Measurements from ENCODE around the gene GNMT. TPM values are rescaled to one million over a fixed set of nuclear protein-coding genes. Genes with fewer than 3 reads are reported as not detected.

Gene GNMT
- total and polyA plus RNA-seq, 2 of the 8 experiments (the other 6 are each of a cell fraction or from before 2014, with no cell fraction given): 1.8 to 3.4 TPM

DNA sequence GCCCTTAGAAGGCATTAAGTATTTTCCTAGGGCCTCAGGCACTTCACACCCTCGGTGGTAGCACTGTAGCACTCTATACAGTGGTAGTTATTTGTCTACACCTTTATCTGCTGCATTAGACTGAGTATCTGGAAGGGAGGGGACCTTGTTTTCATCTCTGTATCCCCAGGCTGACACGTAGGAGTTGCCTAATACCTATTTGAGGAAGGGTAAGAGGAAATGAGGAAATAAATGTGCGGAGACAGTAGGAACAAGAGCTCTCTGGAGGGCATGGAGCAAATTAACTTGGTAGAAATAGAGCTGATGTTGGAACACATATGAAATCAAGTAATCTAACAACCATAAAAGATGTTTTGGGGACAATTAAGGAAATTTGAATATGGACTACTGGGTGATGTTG lies 27.3 kb upstream of the GNMT start (continued):
- TF ChIP-seq, protein P1, sequence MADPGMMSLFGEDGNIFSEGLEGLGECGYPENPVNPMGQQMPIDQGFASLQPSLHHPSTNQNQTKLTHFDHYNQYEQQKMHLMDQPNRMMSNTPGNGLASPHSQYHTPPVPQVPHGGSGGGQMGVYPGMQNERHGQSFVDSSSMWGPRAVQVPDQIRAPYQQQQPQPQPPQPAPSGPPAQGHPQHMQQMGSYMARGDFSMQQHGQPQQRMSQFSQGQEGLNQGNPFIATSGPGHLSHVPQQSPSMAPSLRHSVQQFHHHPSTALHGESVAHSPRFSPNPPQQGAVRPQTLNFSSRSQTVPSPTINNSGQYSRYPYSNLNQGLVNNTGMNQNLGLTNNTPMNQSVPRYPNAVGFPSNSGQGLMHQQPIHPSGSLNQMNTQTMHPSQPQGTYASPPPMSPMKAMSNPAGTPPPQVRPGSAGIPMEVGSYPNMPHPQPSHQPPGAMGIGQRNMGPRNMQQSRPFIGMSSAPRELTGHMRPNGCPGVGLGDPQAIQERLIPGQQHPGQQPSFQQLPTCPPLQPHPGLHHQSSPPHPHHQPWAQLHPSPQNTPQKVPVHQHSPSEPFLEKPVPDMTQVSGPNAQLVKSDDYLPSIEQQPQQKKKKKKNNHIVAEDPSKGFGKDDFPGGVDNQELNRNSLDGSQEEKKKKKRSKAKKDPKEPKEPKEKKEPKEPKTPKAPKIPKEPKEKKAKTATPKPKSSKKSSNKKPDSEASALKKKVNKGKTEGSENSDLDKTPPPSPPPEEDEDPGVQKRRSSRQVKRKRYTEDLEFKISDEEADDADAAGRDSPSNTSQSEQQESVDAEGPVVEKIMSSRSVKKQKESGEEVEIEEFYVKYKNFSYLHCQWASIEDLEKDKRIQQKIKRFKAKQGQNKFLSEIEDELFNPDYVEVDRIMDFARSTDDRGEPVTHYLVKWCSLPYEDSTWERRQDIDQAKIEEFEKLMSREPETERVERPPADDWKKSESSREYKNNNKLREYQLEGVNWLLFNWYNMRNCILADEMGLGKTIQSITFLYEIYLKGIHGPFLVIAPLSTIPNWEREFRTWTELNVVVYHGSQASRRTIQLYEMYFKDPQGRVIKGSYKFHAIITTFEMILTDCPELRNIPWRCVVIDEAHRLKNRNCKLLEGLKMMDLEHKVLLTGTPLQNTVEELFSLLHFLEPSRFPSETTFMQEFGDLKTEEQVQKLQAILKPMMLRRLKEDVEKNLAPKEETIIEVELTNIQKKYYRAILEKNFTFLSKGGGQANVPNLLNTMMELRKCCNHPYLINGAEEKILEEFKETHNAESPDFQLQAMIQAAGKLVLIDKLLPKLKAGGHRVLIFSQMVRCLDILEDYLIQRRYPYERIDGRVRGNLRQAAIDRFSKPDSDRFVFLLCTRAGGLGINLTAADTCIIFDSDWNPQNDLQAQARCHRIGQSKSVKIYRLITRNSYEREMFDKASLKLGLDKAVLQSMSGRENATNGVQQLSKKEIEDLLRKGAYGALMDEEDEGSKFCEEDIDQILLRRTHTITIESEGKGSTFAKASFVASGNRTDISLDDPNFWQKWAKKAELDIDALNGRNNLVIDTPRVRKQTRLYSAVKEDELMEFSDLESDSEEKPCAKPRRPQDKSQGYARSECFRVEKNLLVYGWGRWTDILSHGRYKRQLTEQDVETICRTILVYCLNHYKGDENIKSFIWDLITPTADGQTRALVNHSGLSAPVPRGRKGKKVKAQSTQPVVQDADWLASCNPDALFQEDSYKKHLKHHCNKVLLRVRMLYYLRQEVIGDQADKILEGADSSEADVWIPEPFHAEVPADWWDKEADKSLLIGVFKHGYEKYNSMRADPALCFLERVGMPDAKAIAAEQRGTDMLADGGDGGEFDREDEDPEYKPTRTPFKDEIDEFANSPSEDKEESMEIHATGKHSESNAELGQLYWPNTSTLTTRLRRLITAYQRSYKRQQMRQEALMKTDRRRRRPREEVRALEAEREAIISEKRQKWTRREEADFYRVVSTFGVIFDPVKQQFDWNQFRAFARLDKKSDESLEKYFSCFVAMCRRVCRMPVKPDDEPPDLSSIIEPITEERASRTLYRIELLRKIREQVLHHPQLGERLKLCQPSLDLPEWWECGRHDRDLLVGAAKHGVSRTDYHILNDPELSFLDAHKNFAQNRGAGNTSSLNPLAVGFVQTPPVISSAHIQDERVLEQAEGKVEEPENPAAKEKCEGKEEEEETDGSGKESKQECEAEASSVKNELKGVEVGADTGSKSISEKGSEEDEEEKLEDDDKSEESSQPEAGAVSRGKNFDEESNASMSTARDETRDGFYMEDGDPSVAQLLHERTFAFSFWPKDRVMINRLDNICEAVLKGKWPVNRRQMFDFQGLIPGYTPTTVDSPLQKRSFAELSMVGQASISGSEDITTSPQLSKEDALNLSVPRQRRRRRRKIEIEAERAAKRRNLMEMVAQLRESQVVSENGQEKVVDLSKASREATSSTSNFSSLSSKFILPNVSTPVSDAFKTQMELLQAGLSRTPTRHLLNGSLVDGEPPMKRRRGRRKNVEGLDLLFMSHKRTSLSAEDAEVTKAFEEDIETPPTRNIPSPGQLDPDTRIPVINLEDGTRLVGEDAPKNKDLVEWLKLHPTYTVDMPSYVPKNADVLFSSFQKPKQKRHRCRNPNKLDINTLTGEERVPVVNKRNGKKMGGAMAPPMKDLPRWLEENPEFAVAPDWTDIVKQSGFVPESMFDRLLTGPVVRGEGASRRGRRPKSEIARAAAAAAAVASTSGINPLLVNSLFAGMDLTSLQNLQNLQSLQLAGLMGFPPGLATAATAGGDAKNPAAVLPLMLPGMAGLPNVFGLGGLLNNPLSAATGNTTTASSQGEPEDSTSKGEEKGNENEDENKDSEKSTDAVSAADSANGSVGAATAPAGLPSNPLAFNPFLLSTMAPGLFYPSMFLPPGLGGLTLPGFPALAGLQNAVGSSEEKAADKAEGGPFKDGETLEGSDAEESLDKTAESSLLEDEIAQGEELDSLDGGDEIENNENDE (IDR thresholded peaks at IDR 0.05; ENCODE audit: insufficient replicate concordance, low read length): no peak

All from H1 (cell line).